ENCODE data around the gene IGF2BP2. TPM values are rescaled to one million over a fixed set of nuclear protein-coding genes. Genes with fewer than 3 reads are reported as not detected.

The IGF2BP2 gene
- total RNA-seq, 1 experiment from 2014 or later = 66.2 TPM

DNA sequence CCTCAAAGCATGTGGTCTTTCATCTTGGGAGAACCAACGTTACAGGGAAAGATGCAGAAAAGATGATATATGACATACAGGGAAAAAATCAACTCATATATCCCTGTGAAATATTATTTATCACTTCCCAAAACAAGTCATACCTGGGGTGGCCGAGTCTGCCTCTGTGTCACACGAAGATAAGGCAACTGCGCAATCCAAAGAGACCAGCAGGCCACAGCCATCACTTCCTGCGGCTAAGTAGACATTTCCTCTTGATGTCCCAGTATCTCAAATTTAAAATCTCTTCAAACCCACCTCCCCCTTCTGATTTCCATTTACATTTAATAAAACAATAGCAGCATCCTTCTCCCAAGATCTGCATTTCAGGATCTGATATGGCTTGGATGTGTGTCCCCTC lies 71.5 kb downstream of the IGF2BP2 start:
- intact Hi-C loops (cut with micrococcal nuclease; ENCODE audit: unreplicated experiment) = no loop called here
- no TSS peak for BruUV-seq (replicated peaks)
- ChIA-PET CTCF (no interaction called here), POLR2A (ENCODE audit: low non-redundant PET) (no interaction called here)
- DNase-seq (ENCODE audit: low spot score) = no peak
- H3K4me3 ChIP-seq (ENCODE audit: low read depth, low read length, poor library complexity, severe bottlenecking) = no peak overlapping the region
- H3K27me3 ChIP-seq (replicated peaks; ENCODE audit: insufficient read depth, low read depth, low read length, poor library complexity) = no peaks in the 10 kb centered on the region
- no peaks in the 10 kb centered on the region for H3K9me3 ChIP-seq (ENCODE audit: low read depth, low read length, poor library complexity, severe bottlenecking)
- peaks cover 14% of the 10 kb centered on the region for H3K4me1 ChIP-seq (ENCODE audit: insufficient read depth, low read length, poor library complexity, severe bottlenecking)
- TF ChIP-seq, protein P1, sequence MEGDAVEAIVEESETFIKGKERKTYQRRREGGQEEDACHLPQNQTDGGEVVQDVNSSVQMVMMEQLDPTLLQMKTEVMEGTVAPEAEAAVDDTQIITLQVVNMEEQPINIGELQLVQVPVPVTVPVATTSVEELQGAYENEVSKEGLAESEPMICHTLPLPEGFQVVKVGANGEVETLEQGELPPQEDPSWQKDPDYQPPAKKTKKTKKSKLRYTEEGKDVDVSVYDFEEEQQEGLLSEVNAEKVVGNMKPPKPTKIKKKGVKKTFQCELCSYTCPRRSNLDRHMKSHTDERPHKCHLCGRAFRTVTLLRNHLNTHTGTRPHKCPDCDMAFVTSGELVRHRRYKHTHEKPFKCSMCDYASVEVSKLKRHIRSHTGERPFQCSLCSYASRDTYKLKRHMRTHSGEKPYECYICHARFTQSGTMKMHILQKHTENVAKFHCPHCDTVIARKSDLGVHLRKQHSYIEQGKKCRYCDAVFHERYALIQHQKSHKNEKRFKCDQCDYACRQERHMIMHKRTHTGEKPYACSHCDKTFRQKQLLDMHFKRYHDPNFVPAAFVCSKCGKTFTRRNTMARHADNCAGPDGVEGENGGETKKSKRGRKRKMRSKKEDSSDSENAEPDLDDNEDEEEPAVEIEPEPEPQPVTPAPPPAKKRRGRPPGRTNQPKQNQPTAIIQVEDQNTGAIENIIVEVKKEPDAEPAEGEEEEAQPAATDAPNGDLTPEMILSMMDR (conservative IDR thresholded peaks at IDR 0.05; ENCODE audit: low read depth, low read length) = no peak
- TF ChIP-seq EZH2 (IDR thresholded peaks at IDR 0.05; ENCODE audit: borderline replicate concordance, low read depth, low read length, poor library complexity, severe bottlenecking) = no peak
- peaks cover 11% of the 10 kb centered on the region for H3K36me3 ChIP-seq (ENCODE audit: insufficient read depth, low read length, poor library complexity, severe bottlenecking)
- H3K27ac ChIP-seq (ENCODE audit: low read depth, low read length, poor library complexity, severe bottlenecking) = no peak overlapping the region

DNA sequence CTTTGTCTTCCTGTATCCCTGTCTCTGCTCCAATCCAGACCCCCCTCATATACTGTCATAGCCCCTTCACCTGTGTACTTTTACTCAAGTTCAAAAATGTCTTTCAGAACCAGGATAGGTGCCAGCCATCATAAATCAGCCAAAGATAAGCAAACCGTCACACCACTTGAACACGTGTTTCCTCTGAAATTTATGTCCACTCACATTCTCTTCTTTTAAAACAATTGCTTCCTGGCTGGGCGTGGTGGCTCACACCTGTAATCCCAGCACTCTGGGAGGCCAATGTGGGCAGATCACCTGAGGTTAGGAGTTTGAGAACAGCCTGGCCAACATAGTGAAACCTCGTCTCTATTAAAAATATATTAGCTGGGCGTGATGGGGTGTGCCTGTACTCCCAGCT lies 74.1 kb downstream of the IGF2BP2 start:
- POLR2A ChIA-PET (ENCODE audit: low non-redundant PET) = no interaction called here
- TF ChIP-seq, protein P1 (conservative IDR thresholded peaks at IDR 0.05; ENCODE audit: low read depth, low read length) = no peak
- no peak for TF ChIP-seq EZH2 (IDR thresholded peaks at IDR 0.05; ENCODE audit: borderline replicate concordance, low read depth, low read length, poor library complexity, severe bottlenecking)
- no peaks in the 10 kb centered on the region for H3K27me3 ChIP-seq (replicated peaks; ENCODE audit: insufficient read depth, low read depth, low read length, poor library complexity)
- peaks cover 2% of the 10 kb centered on the region for H3K36me3 ChIP-seq (ENCODE audit: insufficient read depth, low read length, poor library complexity, severe bottlenecking)
- H3K4me3 ChIP-seq (ENCODE audit: low read depth, low read length, poor library complexity, severe bottlenecking) = no peak overlapping the region
- no TSS peak for BruUV-seq (replicated peaks)
- H3K27ac ChIP-seq (ENCODE audit: low read depth, low read length, poor library complexity, severe bottlenecking) = no peak overlapping the region
- no peak for DNase-seq (ENCODE audit: low spot score)
- intact Hi-C loops (cut with micrococcal nuclease; ENCODE audit: unreplicated experiment) = no loop called here
- H3K4me1 ChIP-seq (ENCODE audit: insufficient read depth, low read length, poor library complexity, severe bottlenecking) = peaks cover 32% of the 10 kb centered on the region
- no peaks in the 10 kb centered on the region for H3K9me3 ChIP-seq (ENCODE audit: low read depth, low read length, poor library complexity, severe bottlenecking)
- CTCF ChIA-PET = no interaction called here

DNA sequence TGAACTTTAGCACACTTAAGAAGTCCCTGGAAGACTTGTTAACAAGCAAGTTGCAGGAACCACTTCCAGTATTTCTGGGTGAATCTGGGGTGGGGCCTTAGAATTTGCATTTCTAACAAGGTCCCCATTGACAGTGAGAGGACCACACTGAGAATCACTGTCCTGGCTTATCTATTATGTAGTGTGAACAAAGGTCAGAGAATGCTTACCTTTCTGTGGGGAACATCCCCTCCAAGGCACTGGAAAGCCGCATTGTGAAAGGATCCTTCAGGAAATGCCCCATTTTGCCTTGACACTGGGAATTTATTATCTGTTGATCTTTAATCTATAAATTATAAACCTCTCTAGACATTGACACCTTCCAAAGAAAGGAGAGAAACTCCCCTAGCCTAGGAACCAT lies 74.8 kb downstream of the IGF2BP2 start:
- H3K4me3 ChIP-seq (ENCODE audit: low read depth, low read length, poor library complexity, severe bottlenecking) = no peak overlapping the region
- POLR2A ChIA-PET (ENCODE audit: low non-redundant PET) = no interaction called here
- no TSS peak for BruUV-seq (replicated peaks)
- DNase-seq (ENCODE audit: low spot score) = no peak
- no peak overlapping the region for H3K27ac ChIP-seq (ENCODE audit: low read depth, low read length, poor library complexity, severe bottlenecking)
- CTCF ChIA-PET = no interaction called here
- H3K4me1 ChIP-seq (ENCODE audit: insufficient read depth, low read length, poor library complexity, severe bottlenecking) = peaks cover 39% of the 10 kb centered on the region
- H3K9me3 ChIP-seq (ENCODE audit: low read depth, low read length, poor library complexity, severe bottlenecking) = no peaks in the 10 kb centered on the region
- H3K27me3 ChIP-seq (replicated peaks; ENCODE audit: insufficient read depth, low read depth, low read length, poor library complexity) = no peaks in the 10 kb centered on the region
- TF ChIP-seq, protein P1 (conservative IDR thresholded peaks at IDR 0.05; ENCODE audit: low read depth, low read length) = no peak
- no peak for TF ChIP-seq EZH2 (IDR thresholded peaks at IDR 0.05; ENCODE audit: borderline replicate concordance, low read depth, low read length, poor library complexity, severe bottlenecking)
- no peaks in the 10 kb centered on the region for H3K36me3 ChIP-seq (ENCODE audit: insufficient read depth, low read length, poor library complexity, severe bottlenecking)
- intact Hi-C loops (cut with micrococcal nuclease; ENCODE audit: unreplicated experiment) = no loop called here

Data from A673 (cell line).